WTC11 (cell line): Measurements from ENCODE around the gene NLRP5. TPM values are rescaled to one million over a fixed set of nuclear protein-coding genes. Genes with fewer than 3 reads are reported as not detected.

Experiments used
- ATAC-seq: fragments of 200-7000 bp; cut with Tn5 transposase; 2 replicates; pipeline ENCODE4 v1.10.0; 2021; ENCODE audit warnings: mild to moderate bottlenecking, moderate library complexity
- CTCF ChIA-PET: fragments of 300-600 bp; sonication (Branson Sonifier 250); formaldehyde crosslinking; loops from one replicate; lab custom pipeline; 2021; ENCODE audit warnings: antibody characterized with exemption; lab: Charles Lee
- POLR2A ChIA-PET: fragments of 350-600 bp; sonication (Branson Sonifier 250); formaldehyde crosslinking; loops from one replicate; lab custom pipeline; 2021; ENCODE audit warnings: antibody characterized with exemption; lab: Charles Lee
- DNase-seq: peaks from one replicate; pipeline ENCODE4 v3.0.0; 2021; ENCODE audit warnings: low spot score
- H3K27ac Mint-ChIP-seq: 2 replicates; pipeline ENCODE4 v1.8.0; 2021; ENCODE audit warnings: mixed read lengths
- H3K27me3 Mint-ChIP-seq: 2 replicates; pipeline ENCODE4 v1.8.0; 2021; ENCODE audit warnings: low read depth, mild to moderate bottlenecking, moderate library complexity, mixed read lengths
- H3K36me3 Mint-ChIP-seq: 2 replicates; pipeline ENCODE4 v1.8.0; 2021; ENCODE audit warnings: mixed read lengths
- H3K4me1 Mint-ChIP-seq: 2 replicates; pipeline ENCODE4 v1.8.0; 2022; ENCODE audit warnings: mixed read lengths
- H3K4me3 Mint-ChIP-seq: 2 replicates; pipeline ENCODE4 v1.8.0; 2021; ENCODE audit warnings: mild to moderate bottlenecking, moderate library complexity, mixed read lengths
- H3K9me3 Mint-ChIP-seq: 2 replicates; pipeline ENCODE4 v1.8.0; 2021; ENCODE audit warnings: mixed read lengths
- AFF4 ChIP-seq: sonication (generic); formaldehyde crosslinking; IDR thresholded peaks from 2 replicates; pipeline ENCODE4 v1.8.1; 2023; ENCODE audit warnings: mild to moderate bottlenecking, missing genetic modification reagents, borderline replicate concordance
- ARID4B ChIP-seq: sonication (generic); formaldehyde crosslinking; IDR thresholded peaks from 2 replicates; pipeline ENCODE4 v1.8.0; 2023; ENCODE audit warnings: missing genetic modification reagents, mild to moderate bottlenecking, borderline replicate concordance
- ATF2 ChIP-seq: sonication (generic); formaldehyde crosslinking; IDR thresholded peaks from 2 replicates; pipeline ENCODE4 v1.8.1; 2022; ENCODE audit warnings: low read depth, missing genetic modification reagents, borderline replicate concordance
- ATF6 ChIP-seq: sonication (generic); formaldehyde crosslinking; IDR thresholded peaks from 2 replicates; pipeline ENCODE4 v1.8.1; 2023; ENCODE audit warnings: mild to moderate bottlenecking, missing genetic modification reagents
- CDX4 ChIP-seq: fragments of 250-450 bp; sonication (Bioruptor Pico); IDR thresholded peaks from 2 replicates; pipeline ENCODE4 v1.9.0; 2021; ENCODE audit warnings: moderate library complexity, mild to moderate bottlenecking, inconsistent platforms, borderline replicate concordance
- KAT7 ChIP-seq: sonication (generic); formaldehyde crosslinking; IDR thresholded peaks from 2 replicates; pipeline ENCODE4 v1.8.1; 2023; ENCODE audit warnings: missing genetic modification reagents, mild to moderate bottlenecking, borderline replicate concordance
- MAX ChIP-seq: sonication (generic); formaldehyde crosslinking; IDR thresholded peaks from 2 replicates; pipeline ENCODE4 v1.8.0; 2022; ENCODE audit warnings: mild to moderate bottlenecking, missing genetic modification reagents
- NFYB ChIP-seq: sonication (generic); formaldehyde crosslinking; conservative IDR thresholded peaks from 2 replicates; pipeline ENCODE4 v1.8.0; 2022; ENCODE audit warnings: low read depth, missing genetic modification reagents
- SMAD4 ChIP-seq: sonication (generic); formaldehyde crosslinking; IDR thresholded peaks from 2 replicates; pipeline ENCODE4 v1.8.0; 2022; ENCODE audit warnings: mild to moderate bottlenecking, missing genetic modification reagents
- SOX15 ChIP-seq: fragments of 250-450 bp; sonication (Bioruptor Pico); IDR thresholded peaks from 2 replicates; pipeline ENCODE4 v1.9.0; 2021; ENCODE audit warnings: mild to moderate bottlenecking
- TEAD1 ChIP-seq: sonication (generic); formaldehyde crosslinking; IDR thresholded peaks from 2 replicates; pipeline ENCODE4 v1.8.0; 2022; ENCODE audit warnings: mild to moderate bottlenecking, missing genetic modification reagents
- TEAD4 ChIP-seq: sonication (generic); formaldehyde crosslinking; IDR thresholded peaks from 2 replicates; pipeline ENCODE4 v1.8.0; 2022; ENCODE audit warnings: mild to moderate bottlenecking, missing genetic modification reagents
- ZMAT4 ChIP-seq: fragments of 250-450 bp; sonication (Bioruptor Pico); IDR thresholded peaks from 2 replicates; pipeline ENCODE4 v1.9.0; 2021; ENCODE audit warnings: mild to moderate bottlenecking
- ZNF281 ChIP-seq: sonication (generic); formaldehyde crosslinking; IDR thresholded peaks from 2 replicates; pipeline ENCODE4 v1.8.0; 2023; ENCODE audit warnings: mild to moderate bottlenecking, missing genetic modification reagents
- ZNF425 ChIP-seq: fragments of 250-450 bp; sonication (Bioruptor Pico); conservative IDR thresholded peaks from 2 replicates; pipeline ENCODE4 v1.9.0; 2021; ENCODE audit warnings: mild to moderate bottlenecking
- total RNA-seq: library from RNA; stranded (reverse); gene quantifications from 3 replicates; pipeline ENCODE4 v1.2.3, GENCODE V29; 2021

The NLRP5 gene
- total RNA-seq, 1 experiment from 2014 or later, result not detected

- no peak for TF ChIP-seq ATF2 (CRISPR knock-in tag)
- TF ChIP-seq TEAD1 (CRISPR knock-in tag), result no peak
- TF ChIP-seq MAX (CRISPR knock-in tag), result no peak
- TF ChIP-seq SOX15 (CRISPR knock-in tag), result no peak
- TF ChIP-seq ZNF425, result no peak
- no peak for TF ChIP-seq TEAD4 (CRISPR knock-in tag)
- TF ChIP-seq ZNF281, result no peak
- TF ChIP-seq CDX4 (CRISPR knock-in tag), result no peak
- no peak for TF ChIP-seq SMAD4
- TF ChIP-seq ATF6 (CRISPR knock-in tag), result no peak
- TF ChIP-seq, all 79 proteins: peak for 0
These were observed 119.8 kb downstream of the NLRP5 start (continued) for GRCh38 chr19:56106397-56106849.

GRCh38 chr19:56106993-56107392 lies 120.4 kb downstream of the NLRP5 start:
- ATAC-seq (no peak), DNase-seq (no peak)
- POLR2A ChIA-PET, result no interaction called here
- Mint-ChIP-seq H3K4me1 (peaks cover 54% of the 10 kb centered on the region), H3K27ac (peak overlapping the region; percentile 87), H3K4me3 (no peak overlapping the region), H3K27me3 (no peaks in the 10 kb centered on the region), H3K9me3 (no peaks in the 10 kb centered on the region), H3K36me3 (peaks cover 3% of the 10 kb centered on the region; the same call in 1 of the 2 replicates)
- CTCF ChIA-PET, result interaction anchor here (1.2 to 3.1 kb wide), 5 partner anchors 26 to 203 kb away, joined by 3 to 16 read pairs (median 7); no protein-coding TSS in a partner anchor
- TF ChIP-seq KAT7 (CRISPR knock-in tag) (no peak), SOX15 (CRISPR knock-in tag) (no peak), ZMAT4 (CRISPR knock-in tag) (no peak), AFF4 (CRISPR knock-in tag) (no peak), NFYB (CRISPR knock-in tag) (no peak), ARID4B (CRISPR knock-in tag) (no peak), SMAD4 (no peak)
